ENCODE data around the gene MRAP2.
A peak's percentile ranks its signal among the peaks of the same experiment; 100 is the strongest.
"Not testable (repeated sequence)": the region's sequence is repeated elsewhere in the genome, so short reads cannot be mapped to it uniquely, and the experiment has no call there.

Gene MRAP2

DNA sequence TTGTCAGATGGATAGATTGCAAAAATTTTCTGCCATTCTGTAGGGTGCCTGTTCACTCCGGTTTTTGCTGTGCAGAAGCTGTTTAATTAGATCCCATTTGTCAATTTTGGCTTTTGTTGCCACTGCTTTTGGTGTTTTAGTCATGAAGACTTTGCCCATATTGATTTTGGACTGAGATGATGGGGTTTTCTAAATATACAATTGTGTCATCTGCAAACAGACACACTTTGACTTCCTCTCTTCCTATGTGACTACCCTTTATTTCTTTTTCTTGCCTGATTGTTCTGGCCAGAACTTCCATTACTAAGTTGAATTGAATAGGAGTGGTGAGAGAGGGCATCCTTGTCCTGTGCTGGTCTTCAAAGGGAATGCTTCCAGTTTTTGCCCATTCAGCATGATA, 96.0 kb downstream of the MRAP2 start:
- not testable (repeated sequence) for DNase-seq (ENCODE audit: low read depth, low spot score)

DNA sequence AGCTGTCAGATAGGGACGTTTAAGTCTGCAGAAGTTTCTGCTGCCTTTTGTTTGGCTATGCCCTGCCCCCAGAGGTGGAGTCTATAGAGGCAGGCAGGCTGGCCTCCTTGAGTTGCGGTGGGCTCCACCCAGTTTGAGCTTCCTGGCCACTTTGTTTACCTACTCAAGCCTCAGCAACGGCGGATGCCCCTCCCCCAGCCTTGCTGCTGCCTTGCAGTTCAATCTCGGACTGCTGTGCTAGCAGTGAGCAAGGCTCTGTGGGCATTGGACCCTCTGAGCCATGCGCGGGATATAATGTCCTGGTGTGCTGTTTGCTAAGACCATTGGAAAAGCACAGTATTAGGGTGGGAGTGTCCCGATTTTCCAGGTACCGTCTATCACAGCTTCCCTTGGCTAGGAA, 99.8 kb downstream of the MRAP2 start:
- not testable (repeated sequence) for DNase-seq (ENCODE audit: low read depth, low spot score)

DNA sequence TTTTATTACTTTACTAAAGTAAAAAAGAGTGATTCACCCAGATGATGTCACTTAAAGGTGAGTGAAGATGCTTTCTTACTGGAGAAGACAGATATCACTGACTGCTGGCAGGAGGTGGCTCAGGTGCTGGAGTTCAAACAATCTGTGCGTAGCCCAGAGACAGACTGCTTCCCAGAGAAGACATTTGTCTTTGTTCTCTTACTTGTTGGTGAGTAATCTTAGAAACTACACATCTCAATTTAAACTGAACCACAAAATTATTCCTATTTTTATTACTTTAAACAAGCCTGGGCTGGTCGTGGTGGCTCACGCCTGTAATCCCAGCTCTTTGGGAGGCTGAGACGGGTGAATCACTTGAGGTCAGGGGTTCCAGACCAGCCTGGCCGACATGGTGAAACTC, 101.7 kb downstream of the MRAP2 start:
- no peak for DNase-seq (ENCODE audit: low read depth, low spot score)

DNA sequence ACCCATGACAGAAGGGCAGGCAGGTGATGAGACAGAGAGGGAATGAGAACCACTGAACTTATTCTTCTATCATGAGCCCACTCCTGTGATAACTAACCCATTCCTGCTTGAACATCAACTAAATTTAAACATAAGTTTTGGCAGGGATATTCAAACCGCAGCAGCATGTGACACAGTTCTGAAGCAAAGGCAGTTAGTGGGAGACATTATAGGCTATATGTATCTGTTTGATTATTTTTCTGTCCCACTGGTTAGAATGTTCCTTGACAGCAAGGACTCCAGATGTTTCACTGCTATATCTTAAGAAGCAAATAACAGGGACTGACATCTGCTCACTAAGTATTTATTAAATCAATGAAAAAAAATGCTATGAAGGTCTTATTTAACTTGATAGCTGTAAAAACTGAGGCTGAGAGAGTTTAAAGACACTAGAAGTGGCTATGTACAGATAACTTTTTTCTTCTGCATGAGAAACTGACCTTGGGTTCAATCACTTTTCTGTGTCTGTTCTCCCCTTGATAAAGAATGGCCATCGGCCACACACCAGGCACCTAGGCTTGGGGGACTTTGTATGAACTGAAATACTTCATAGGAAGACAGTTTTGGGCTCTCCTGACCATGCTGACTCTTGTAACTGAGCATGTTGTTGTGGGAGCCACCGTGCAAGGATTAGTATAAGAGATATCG, 102.9 kb downstream of the MRAP2 start:
- no peak for DNase-seq (ENCODE audit: low read depth, low spot score)

DNA sequence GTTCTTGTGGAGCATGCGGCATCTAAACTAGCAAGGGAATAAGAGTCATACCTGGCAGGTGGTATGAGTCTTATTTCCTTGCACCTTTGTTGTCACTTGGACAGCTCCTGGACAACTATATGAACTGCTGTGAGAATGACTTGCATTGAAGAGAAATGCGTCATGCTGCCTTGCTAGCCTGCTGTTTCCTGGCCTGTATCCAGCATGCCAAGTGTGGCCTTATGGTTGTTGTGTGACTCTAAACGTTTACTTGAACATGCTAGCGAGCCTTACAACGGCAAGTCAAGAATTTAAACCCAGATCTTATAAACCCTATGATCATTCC, 103.4 kb downstream of the MRAP2 start:
- peak; percentile 96 for DNase-seq (ENCODE audit: low read depth, low spot score)

DNA sequence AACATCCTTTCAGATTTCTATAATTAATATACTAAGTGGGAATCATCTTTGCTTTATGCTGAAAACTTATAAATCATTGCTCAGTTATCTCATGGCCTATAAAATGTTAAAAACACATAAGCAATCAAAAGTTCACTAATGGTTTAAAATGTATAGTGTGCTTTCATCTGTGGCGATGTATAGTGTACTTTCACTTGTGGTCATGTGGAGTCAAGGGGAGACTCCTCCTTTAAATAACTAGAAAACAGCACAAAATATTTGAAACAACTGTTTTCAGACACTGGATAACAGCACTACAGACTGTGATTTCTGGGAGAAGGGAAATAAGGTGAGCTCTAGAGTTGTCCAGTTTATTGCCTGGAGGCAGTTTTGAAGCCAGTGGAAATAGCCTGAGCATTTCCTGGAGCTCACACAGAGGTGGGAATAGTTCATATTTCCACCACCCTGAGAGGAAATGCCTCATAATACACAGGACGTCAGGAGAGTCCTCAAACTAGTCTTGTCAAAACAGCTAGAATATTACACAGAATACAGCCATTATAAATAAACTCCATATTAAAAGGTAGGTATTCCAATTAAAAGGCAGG, 104.5 kb downstream of the MRAP2 start:
- DNase-seq (ENCODE audit: low read depth, low spot score) = peak; percentile 39

DNA sequence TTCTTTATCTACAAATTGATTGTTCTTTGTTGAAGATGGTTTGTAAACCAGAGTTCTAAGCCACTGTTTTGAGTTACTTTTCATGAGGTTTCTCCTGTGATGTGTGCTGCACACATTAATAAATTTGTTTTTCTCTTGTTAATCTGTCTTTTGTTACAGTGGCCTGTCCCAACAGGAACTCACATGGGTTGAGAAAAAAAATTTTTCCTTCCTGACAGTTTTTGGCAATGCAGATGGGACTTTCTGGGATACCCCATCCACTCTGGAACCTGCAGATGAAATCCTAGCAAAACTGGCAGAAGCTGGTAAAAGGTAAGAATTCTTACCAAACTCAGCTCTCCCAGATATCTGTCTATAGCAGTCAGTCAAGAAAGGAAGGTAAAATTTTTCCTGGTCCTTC, 105.7 kb downstream of the MRAP2 start:
- DNase-seq (ENCODE audit: low read depth, low spot score) = no peak
